HG02759 (cell line): ENCODE data around the gene ARHGAP8.

Experiments used
- ATAC-seq: cut with Tn5 transposase; IDR thresholded peaks from one replicate; pipeline ENCODE4 v1.9.1; 2021; ENCODE audit warnings: mild to moderate bottlenecking, moderate library complexity; ENCODE audit not compliant: unreplicated experiment

Gene ARHGAP8

DNA sequence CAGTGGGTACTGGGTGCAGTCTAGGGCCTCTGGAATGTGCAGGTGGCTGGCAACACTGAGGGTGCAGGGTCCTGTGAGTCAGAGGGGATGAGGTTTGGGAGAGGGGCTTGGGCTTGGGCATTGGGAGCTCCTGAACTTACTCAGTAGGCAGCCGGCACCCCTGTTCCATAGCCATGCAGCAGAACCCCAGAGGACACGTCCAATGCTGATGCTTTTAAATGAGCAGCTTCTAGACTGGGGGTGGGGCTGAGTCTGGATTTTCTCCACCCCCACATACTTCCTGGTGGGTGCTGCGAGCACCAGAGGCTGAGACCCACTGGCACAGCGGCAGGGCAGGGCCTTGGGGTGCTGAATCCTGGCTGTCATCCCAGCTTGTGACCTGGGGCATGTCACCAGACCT, 71.4 kb downstream of the ARHGAP8 start:
- no peak for ATAC-seq

DNA sequence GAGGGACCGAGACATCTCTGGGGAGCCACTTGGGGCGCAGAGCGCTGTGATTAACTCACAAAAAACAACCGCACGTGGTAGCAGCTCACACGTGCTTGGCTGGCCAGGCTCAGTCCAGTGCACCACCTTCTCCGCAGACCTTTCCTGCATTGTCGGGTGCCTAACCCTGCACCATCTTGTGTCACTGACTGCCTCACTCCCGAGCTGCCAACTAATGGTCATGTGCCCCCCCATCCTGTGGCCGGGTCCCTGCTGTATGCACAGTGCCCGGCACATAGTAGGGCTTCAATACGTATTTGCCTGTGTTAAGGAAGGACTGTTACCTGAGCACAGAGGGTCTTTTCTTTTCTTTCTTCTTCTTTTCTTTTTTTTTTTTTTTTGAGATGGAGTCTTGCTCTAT, 71.9 kb downstream of the ARHGAP8 start:
- ATAC-seq, result no peak

DNA sequence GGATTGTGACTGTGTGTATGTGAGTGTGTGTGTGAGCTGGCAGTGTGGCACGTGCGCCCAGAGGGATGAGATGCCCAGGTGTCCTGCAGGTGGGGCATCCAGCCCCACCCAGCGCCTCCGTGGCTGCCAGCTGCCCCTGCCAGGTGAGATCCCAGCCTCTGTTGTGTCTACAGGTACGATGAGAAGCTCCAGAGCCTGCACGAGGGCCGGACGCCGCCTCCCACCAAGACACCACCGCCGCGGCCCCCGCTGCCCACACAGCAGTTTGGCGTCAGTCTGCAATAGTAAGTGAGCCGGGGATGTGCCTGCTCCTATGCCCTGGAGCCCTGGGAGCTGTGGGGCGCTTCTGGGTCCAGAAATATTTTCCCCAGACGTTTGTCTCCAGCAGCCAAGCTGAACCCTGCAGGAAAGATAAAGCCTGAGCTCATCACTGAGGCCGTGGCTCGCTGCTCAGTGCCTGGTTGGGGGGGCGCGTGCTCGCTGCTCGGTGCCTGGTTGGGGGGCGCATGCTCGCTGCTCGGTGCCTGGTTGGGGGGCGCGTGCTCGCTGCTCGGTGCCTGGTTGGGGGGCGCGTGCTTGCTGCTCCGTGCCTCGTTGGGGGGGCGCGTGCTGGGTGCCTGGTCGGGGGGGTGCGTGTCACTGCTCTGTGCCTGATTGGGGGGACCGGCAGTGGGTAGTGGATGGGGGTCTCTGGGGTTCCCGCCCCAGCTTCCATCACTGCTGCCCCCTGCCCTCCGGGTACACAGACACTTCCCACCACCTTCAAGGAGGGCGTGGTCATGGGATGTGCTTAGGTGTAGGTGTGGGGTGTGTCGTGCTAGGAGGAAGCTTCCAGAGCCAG, 73.2 kb downstream of the ARHGAP8 start:
- ATAC-seq, result no peak

DNA sequence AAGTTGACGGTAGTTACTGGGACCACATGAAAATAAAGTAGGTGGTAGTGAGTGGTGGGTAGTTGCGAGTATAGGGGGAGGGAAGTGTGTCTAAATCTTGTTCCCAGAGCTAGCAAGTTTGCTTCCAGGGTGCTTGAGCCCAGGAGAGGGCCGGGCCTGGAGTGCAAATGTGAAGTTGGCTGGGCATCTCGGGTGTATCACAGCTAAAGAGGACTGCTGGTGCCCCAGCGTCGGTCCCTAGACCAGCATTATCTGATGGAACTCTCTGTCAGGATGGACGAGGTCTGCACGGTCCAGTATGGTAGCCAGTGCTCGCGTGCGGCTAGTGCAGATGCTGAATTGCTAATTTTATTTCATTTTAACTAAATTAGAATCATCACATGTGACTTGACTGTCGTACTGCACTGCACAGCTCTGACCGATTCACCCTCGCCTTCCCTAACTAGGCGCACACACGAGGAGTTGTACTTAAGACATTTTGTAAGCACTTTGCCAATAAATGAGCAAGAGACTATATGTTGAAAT, 75.4 kb downstream of the ARHGAP8 start:
- ATAC-seq, result no peak

DNA sequence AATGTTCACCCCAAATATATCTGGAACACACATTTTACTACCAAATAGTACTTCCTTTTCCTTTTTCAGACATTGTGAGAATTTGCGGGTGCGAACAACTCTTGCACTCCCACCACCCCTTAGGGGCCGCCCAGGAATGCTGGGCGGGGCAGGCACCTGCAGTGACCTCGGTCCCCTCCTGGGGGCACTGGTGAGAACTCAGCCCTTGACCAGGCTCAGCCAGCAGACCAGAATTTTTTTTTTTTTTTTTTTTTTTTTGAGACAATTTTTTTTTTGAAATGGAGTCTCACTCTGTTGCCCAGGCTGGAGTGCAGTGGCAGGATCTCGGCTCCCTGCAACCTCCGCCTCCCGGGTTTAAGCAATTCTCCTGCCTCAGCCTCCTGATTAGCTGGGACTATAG, 75.8 kb downstream of the ARHGAP8 start:
- ATAC-seq, result no peak

DNA sequence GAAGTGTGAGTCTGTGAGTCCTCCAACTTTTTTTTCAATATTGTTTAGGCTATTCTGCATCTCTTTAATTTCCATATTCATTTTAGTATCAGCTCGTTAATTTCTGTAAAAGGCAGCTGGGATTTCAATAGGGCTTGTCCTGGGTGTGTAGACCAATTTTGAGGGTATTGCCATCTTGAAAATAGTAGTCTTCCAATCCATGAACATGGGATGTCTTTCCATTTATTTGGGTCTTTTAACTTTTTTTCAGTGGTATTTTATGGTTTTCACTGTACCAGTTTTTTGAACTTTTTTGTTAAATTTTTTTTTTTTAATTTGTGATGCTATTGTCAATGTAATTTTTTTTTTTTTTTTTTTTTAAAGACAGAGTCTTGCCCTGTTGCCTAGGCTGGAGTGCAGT, 79.5 kb downstream of the ARHGAP8 start:
- no peak for ATAC-seq

DNA sequence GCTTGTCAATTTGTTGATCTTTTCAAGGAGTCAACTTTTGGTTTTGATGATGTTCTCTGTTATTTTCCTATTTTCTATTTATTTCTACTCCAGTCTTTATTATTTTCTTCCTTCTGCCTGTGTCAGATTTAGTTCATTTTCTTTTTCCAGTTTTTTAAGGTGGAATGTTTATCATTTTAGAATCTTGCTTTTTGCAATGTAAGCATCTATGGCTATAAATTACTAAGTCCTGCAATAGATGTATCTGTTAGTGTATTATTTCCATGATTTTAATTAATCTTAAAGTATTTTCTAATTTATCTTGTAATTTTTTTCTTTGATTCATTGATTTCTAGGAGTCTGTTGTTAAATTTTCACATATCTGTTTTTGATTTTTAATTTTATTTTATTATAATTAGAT, 81.7 kb downstream of the ARHGAP8 start:
- no peak for ATAC-seq

DNA sequence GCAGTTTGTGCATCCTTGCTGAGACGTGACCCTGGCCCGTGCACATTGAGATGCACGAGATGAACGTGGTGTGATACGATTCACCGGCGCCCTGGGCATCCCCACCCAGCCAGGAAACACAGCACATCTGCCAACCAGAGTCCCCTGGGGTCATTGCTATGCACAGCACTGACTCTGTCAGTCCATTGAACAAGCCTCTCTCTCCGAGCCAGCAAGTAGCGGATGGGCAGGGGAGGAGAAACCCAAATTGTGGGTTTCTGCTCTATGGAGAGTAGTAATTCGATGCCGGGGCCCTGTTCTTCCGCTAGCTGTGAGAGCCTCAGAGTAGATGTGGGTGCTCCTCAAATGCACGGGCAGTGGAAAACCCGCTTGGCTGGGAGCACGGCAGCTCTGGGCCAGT, 85.1 kb downstream of the ARHGAP8 start:
- no peak for ATAC-seq

DNA sequence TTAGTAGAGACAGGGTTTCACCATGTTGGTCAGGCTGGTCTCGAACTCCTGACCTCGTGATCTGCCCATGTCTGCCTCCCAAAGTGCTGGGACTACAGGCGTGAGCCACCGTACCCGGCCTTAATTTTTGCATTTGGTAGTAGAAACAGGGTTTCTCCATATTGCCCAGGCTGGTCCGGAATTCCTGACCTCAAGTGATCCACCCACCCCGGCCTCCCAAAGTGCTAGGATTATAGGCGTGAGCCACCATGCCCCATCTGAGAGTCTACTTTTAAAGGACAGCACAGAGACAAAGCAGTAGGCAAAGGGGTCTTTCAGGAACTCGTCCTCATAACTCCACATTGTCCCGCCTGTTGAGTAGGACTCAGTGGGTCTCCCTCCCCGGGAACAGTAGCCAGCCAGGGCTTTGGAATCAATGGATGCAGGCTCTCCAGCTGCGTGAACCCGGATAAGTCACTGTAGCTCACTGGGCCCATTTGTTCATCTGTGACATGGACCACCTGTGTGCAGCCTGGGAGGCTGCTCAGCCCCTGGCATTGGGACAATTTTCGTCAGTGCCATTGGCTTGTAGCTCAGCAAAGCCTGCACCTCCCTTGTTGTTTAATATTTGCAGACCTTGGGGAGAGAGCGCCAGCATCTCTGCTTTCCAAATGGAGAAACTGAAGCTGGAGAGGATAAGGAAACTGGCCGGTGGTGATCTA, 86.1 kb downstream of the ARHGAP8 start:
- ATAC-seq, result no peak

DNA sequence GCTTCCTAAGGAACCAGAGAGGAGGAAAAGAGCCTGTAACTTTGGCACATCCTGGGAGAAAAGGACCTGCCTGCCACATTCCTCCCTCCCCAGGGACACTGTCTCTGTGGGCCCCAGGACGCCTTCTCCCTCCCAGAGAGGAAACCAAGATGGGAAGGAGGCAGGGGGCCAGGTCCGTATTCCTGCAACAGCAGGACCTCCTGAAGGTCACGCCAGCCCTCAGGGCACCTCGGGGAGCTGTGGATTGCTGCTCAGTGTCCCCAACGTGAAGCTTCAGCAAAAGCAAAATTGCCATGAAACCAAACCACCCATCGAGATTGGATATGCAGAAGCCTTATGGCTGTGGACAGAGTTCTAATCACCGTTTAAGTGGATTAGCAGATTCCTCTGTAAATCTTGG, 86.7 kb downstream of the ARHGAP8 start:
- no peak for ATAC-seq

DNA sequence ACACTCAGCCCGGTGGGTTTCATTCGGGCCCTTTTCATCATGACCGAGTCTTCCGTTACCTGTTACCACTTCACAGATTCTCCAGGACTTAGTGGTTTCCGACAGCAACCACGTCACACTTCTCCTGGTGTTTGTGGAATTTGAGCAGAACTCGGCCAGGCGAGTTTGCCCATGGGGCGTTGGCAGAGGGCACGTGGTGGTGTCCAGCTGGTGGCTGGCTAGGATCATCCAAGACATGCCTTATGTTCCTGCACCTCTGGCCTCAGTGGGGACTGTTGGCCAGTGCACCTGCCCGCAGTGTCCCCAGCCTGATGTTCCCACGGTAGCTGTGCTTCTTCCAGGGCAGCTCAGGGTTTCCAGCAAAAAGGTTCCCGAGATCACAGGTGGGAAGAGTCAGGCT, 87.3 kb downstream of the ARHGAP8 start:
- no peak for ATAC-seq

DNA sequence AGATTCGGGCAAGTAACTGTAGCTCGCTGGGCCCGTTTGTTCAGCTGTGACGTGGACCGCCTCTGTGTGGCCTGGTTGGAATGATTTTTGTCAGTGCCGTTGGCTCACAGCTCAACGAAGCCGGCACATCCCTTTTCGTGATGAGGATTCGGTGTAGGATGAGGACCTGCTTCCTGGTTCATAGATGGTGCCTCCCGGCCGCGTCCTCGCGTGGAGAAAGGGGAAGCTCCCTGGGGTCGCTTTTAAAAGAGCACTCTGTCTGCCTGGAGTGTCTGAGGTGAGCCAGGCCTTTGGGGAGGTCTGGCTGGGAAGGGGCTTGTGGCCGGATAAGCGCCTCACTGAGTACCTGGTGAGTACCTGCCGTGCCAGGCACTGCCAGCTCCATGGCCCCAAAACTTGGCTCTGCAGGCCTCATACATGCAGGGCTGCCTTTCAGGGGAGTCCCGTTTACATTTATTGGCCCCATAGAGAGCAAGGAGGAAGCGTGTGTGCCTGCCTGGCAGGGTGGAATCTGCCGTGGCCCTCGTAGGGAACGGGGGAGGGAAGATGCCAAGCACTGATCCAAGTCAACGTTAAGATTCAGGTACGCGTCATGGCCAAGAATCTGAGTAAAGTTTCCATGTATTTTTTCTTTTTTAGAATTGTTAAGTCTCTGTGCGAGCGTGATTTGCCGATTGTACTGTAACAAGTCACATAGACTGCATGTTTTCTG, 88.4 kb downstream of the ARHGAP8 start:
- ATAC-seq, result no peak

DNA sequence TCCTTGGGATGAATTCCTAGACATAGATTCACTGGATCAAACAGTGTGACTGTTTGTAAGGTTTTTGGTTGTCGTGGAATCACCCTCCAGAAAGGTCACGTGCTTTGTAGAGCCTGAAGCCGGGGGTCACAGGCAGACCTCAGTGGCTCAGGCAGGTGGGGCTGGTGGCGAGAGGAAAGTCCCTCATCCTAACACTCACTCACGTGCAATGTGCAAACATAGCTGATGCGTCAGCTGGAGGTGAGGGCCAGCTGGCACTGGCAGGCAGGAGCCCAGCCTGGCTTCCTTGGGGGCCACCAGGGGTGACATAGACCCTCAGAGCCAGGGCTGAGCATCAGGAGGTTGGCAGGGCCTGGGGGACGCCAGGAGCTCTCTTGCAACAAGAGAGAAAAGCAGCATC, 90.0 kb downstream of the ARHGAP8 start:
- ATAC-seq, result no peak

DNA sequence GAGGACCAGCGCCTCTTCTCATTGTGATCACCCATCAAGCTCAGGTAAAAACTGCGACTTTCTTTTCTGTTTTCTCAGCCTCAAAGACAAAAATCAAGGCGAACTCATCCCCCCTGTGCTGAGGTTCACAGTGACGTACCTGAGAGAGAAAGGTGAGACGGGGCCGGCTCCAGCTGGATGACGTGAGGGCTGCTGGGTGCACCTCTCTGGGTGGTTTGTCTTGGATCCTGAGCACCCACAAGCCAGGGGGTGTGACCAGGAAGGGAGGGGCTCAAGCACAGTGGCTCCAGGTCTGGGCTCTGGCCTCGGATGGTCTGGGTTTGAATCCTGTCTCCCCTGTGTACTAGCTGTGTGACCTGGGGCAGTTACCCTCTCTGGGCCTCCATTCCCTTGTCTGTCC, 92.8 kb downstream of the ARHGAP8 start:
- no peak for ATAC-seq

DNA sequence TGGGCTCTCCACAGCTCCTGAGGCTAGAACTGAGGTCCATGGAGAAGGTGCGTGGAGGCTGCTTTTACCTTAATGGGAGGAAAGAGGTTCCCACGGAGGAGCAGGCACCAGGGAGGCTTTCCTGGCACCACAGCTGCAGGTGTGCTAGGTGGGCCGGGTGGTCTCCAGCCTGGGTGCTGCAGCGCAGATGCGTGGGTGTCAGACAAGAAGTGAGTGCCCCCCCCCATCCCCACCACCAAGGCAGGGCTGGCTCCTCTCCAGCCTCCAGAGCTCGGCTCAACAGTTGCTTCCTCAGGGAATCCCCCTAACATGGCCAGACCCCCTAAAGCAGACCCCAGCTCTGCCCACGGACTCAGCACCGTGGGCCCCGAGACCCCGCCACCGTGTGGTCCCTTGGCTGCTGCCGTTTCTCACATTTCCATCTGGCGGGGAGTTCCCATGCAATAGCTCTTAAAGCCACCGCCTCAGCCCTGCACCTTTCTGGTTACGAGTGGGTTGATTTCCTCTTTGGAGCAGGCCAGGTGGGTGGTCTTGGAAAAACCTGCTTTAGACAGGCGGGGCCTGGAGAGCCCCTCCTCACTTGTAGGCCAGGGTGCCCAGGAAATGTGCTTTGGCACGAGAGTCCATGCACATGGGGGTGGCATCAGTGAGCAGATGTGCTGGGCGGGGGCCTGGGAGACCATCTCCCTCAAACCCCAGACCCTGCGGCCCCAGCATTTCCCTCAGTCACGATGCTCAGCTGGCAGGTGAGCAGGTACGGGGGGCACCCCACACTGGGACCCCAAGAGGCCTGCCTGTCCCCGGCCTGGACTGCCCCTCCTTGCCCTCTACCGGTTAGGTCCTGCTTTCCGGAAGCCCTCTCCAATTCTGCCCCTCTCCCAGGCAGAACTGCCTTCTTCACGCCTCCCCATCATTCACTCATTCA, 93.7 kb downstream of the ARHGAP8 start:
- ATAC-seq, result no peak

DNA sequence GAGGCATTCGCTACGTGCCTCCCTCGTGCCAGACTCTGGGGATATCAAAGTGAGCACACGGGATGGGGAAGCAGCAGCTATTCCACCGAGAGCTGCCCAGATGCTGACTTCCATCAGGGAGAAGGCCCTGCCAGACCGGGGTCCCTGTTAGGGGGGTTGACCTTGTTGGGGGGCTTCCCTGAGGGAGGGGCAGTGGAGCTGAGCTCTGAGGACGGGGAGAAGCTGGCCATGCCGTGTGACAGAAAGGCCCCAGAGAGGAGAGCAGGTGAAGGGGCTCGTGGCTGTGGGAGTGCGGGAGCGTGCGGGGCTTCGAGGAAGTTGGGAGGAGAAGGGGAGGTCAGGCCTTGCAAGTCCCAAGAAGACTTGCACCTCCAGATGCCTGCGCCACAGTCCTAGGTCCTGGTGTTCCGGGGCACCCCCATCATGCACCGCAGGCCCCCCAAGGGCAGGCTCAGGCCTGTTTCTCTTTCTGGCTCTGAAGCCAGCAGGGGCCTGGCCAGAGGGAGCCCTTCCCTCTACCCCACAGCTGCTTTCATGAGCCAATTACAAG, 94.4 kb downstream of the ARHGAP8 start:
- ATAC-seq, result no peak

DNA sequence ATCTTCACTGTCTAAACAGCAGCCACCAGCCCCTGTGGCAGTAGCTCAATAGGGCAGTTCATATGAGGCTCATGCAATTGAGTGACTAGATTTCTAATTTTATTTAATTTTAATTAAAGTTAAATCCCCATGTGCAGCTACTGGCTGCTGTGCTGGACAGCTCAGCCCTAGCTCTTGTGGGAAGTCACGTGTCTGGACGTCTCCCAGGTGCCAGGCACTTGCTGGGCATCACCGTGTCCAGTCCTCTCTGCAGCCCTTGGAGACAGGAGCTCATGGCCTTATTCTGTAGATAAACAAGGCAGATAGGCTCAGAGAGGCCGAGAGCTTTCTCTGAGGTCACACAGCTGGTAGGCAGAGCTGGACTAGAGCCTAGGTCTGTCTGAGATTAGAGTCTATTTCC, 95.0 kb downstream of the ARHGAP8 start:
- no peak for ATAC-seq

DNA sequence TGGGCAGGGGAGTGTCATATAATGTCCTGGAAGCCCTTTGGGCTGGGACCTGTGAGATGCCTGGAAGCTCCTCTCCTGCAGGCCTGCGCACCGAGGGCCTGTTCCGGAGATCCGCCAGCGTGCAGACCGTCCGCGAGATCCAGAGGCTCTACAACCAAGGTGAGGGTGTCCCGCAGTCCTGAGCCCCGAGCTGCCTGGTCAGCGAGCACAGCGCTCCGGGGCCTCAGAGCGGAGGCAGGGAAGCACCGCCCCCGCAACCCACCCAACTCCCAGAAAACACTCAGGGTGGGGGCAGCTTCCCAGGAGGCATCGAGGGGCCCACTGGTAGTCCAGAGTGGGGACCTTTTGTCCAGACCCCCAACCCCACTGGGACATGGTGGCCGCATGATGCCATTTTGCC, 95.5 kb downstream of the ARHGAP8 start:
- no peak for ATAC-seq

DNA sequence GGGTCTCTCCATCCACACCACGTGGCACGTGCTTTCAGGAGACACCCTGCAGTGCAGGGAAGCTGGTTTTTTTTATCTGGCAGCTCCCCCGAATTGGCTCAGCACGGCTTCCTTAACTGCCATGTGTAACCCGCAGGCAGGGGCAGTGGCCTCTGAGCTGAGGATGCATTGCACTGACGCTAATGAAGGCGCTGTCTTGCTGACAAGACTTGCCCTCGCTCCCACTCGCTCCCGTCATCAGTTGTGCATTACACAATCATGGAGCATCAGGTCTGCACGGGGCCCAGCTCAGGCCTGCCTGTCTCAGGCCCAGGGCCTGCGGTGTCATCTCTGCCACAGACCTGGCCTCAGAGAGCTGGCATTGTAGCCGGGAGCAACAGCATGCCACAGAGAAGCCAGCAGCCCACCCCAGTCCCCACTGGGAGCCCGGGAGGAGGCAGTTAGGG, 95.9 kb downstream of the ARHGAP8 start:
- no peak for ATAC-seq

DNA sequence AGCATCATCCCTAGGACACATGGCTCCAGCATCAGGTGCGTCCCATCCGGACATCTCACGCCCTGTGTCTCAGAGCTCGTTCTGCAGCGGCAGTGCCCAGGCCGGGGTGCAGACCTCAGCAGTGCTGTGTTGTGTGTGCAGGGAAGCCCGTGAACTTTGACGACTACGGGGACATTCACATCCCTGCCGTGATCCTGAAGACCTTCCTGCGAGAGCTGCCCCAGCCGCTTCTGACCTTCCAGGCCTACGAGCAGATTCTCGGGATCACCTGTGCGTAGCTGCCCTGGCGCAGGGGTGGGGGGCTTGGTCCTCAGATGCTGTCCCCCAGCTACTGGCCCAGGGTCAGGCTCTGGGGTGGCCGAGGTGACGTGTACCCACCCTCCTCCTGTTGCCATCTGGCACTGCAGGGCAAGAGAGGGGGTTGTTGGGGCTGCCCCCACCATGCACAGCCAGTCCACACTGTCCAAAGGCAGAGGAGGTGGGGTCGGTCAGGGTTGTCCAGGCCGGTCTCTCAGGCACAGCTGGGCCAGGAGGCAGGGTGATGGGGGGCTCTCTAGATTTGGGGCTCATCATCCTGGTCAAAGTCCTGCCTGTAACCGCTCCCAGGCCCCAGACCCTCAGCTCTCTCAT, 96.5 kb downstream of the ARHGAP8 start:
- no peak for ATAC-seq
